Breast epithelium (tissue), 4 donors: Measurements from ENCODE around the gene NAA80. TPM values are rescaled to one million over a fixed set of nuclear protein-coding genes. Genes with fewer than 3 reads are reported as not detected.

Experiments used
- DNase-seq, 2 donors: peaks; one replicate each; pipeline ENCODE4 v3.0.0-alpha.2; 2019; ENCODE audit warnings: low spot score in 2 of 2
- H3K27ac ChIP-seq, 2 donors: fragments of 200-600 bp; sonication (generic) in 1 of 2; one replicate each; pipeline ENCODE4 v1.5.1; 2016 to 2019; ENCODE audit warnings: mild to moderate bottlenecking in 1 of 2
- H3K27me3 ChIP-seq, 2 donors: fragments of 200-600 bp; sonication (generic) in 1 of 2; one replicate each; pipeline versions ENCODE4 v1.5.1 to v1.6.0; 2017 to 2019; ENCODE audit warnings: control low read depth in 1 of 2, mild to moderate bottlenecking in 1 of 2
- H3K36me3 ChIP-seq: fragments of 200-600 bp; one replicate; pipeline ENCODE4 v1.5.1; 2019
- H3K4me1 ChIP-seq, 2 donors: fragments of 200-600 bp; sonication (generic); one replicate each; pipeline ENCODE4 v1.5.1; 2016 to 2019; ENCODE audit warnings: control low read depth in 1 of 2
- H3K4me3 ChIP-seq, 3 donors: fragments of 200-600 bp; sonication (generic); 1 replicate in 2 of 3; 2 replicates in 1 of 3; pipeline ENCODE4 v1.5.1; 2016 to 2019; ENCODE audit warnings: mild to moderate bottlenecking in 3 of 3, moderate library complexity in 2 of 3
- H3K9me3 ChIP-seq, 2 donors: fragments of 200-600 bp; sonication (generic) in 1 of 2; one replicate each; pipeline ENCODE4 v1.5.1; 2016 to 2019; ENCODE audit warnings: control low read depth in 1 of 2
- CTCF ChIP-seq, 3 donors: fragments of 450-650 bp; IDR thresholded peaks; one replicate each; pipeline ENCODE4 v1.5.1; 2016 to 2017; ENCODE audit warnings: antibody characterized with exemption in 3 of 3, mild to moderate bottlenecking in 3 of 3, moderate library complexity in 3 of 3
- POLR2A ChIP-seq: fragments of 450-650 bp; IDR thresholded peaks from one replicate; pipeline ENCODE4 v1.6.1; 2016; ENCODE audit warnings: antibody characterized with exemption, mild to moderate bottlenecking, moderate library complexity
- POLR2AphosphoS5 ChIP-seq, 3 donors: sonication (generic); formaldehyde crosslinking; IDR thresholded peaks; one replicate each; pipeline ENCODE4 v1.6.1; 2017; ENCODE audit warnings: antibody characterized with exemption in 3 of 3
- intact Hi-C: fragments of 100-400 bp; cut with DNase I; formaldehyde crosslinking; loops from one replicate; pipeline ENCODE4 v1.15.1; 2023; ENCODE audit warnings: low total_unique reads
- total RNA-seq, 3 donors: library from RNA; depleted of rRNA; stranded (reverse); fragments of >200 nt; gene quantifications; one replicate each; pipeline ENCODE4 v1.1.0, GENCODE V29; 2016

NAA80 gene
- total RNA-seq, 3 donors from 2014 or later, result 6.0 to 8.8 (median 8.5) TPM

GRCh38 chr3:50261505-50261904 is 37.7 kb downstream of the NAA80 start:
- peak overlapping the region in 1 of 3 donors; percentile 71 for H3K4me3 ChIP-seq
- peaks cover 17 to 32% of the 10 kb centered on the region in 2 donors for H3K4me1 ChIP-seq
- H3K9me3 ChIP-seq, result no peaks in the 10 kb centered on the region
- H3K27me3 ChIP-seq, result no peaks in the 10 kb centered on the region
- H3K27ac ChIP-seq, result peak overlapping the region; percentile 97 to 100
- intact Hi-C loops, result no loop called here
- H3K36me3 ChIP-seq, result no peaks in the 10 kb centered on the region
- TF ChIP-seq CTCF (IDR thresholded peaks at IDR 0.05) (no peak), POLR2AphosphoS5 (IDR thresholded peaks at IDR 0.05) (no peak), POLR2A (no peak)
- DNase-seq, result no peak

- intact Hi-C loops, result no loop called here
- TF ChIP-seq CTCF (IDR thresholded peaks at IDR 0.05) (no peak), POLR2A (no peak), POLR2AphosphoS5 (IDR thresholded peaks at IDR 0.05) (no peak)
- no peaks in the 10 kb centered on the region for H3K36me3 ChIP-seq
- peak overlapping the region; percentile 66 to 71 (median 71) for H3K4me3 ChIP-seq
- H3K27ac ChIP-seq, result peak overlapping the region; percentile 97 to 100
- DNase-seq, result no peak
- H3K27me3 ChIP-seq, result no peaks in the 10 kb centered on the region
- H3K9me3 ChIP-seq, result no peaks in the 10 kb centered on the region
- H3K4me1 ChIP-seq, result peaks cover 17 to 27% of the 10 kb centered on the region in 2 donors
These were observed 38.2 kb downstream of the NAA80 start for GRCh38 chr3:50260942-50261441.

GRCh38 chr3:50260027-50260941 is 38.9 kb downstream of the NAA80 start:
- Histone ChIP-seq H3K27me3 (no peaks in the 10 kb centered on the region), H3K4me1 (peaks cover 17 to 21% of the 10 kb centered on the region in 2 donors), H3K4me3 (peak overlapping the region; percentile 66 to 71 (median 71)), H3K27ac (peak overlapping the region; percentile 97 to 100), H3K9me3 (no peaks in the 10 kb centered on the region), H3K36me3 (no peaks in the 10 kb centered on the region)
- DNase-seq, result peak; percentile 93 to 94
- intact Hi-C loops, result no loop called here
- peak; percentile 20 for TF ChIP-seq POLR2A
- TF ChIP-seq POLR2AphosphoS5 (IDR thresholded peaks at IDR 0.05), result peak; percentile 82 to 93 (median 83)
- peak; percentile 97 to 99 (median 99) for TF ChIP-seq CTCF (IDR thresholded peaks at IDR 0.05)

GRCh38 chr3:50259432-50260026 is 39.7 kb downstream of the NAA80 start:
- DNase-seq, result no peak
- intact Hi-C loops, result no loop called here
- no peaks in the 10 kb centered on the region for H3K27me3 ChIP-seq
- no peaks in the 10 kb centered on the region for H3K36me3 ChIP-seq
- H3K27ac ChIP-seq, result peak overlapping the region; percentile 97 to 100
- no peak for TF ChIP-seq POLR2A
- no peak for TF ChIP-seq POLR2AphosphoS5 (IDR thresholded peaks at IDR 0.05)
- TF ChIP-seq CTCF (IDR thresholded peaks at IDR 0.05), result no peak
- peak overlapping the region; percentile 66 to 71 (median 71) for H3K4me3 ChIP-seq
- peaks cover 16 to 17% of the 10 kb centered on the region in 2 donors for H3K4me1 ChIP-seq
- H3K9me3 ChIP-seq, result no peaks in the 10 kb centered on the region
